C4-2B (cell line): ENCODE measurements around the gene NACC2.

Experiments
- CTCF ChIP-seq: fragments of 450-650 bp; conservative IDR thresholded peaks from 2 replicates; pipeline ENCODE4 v1.5.1; 2017; ENCODE audit warnings: mild to moderate bottlenecking
- ZFX ChIP-seq: fragments of 450-650 bp; IDR thresholded peaks from 2 replicates; pipeline ENCODE4 v1.6.1; 2017

GRCh38 chr9:135975834-135976233 is 119.3 kb downstream of the NACC2 start:
- TF ChIP-seq CTCF (no peak; the same call in 1 of the 2 replicates), ZFX (no peak)
